Activated gamma-delta T cell (primary cell): ENCODE measurements around the gene PTPDC1.

Experiments used
- DNase-seq: peaks from one replicate; lab custom pipeline; 2025; lab: John Stamatoyannopoulos, UW
- total RNA-seq, 2 donors: gene quantifications; one replicate each; lab custom pipeline; 2026; lab: John Stamatoyannopoulos, UW

PTPDC1 gene
- total RNA-seq, result 17.2 to 17.8 reads per million in 2 donors

- DNase-seq, result no peak
These were observed at the start of gene PTPDC1 for GRCh38 chr9:94084314-94084713. PTPDC1 (plus strand) TSS chr9:94084464; CDS start chr9:94084531, 67 bp downstream.

- no peak for DNase-seq
These were observed 49.8 kb upstream of the PTPDC1 start for GRCh38 chr9:94034511-94034910.

- DNase-seq, result no peak
These were observed 44.5 kb upstream of the PTPDC1 start for GRCh38 chr9:94039786-94040185.

GRCh38 chr9:94042516-94043360, 41.5 kb upstream of the PTPDC1 start:
- DNase-seq, result no peak

- no peak for DNase-seq
These were observed 29.5 kb upstream of the PTPDC1 start for GRCh38 chr9:94054716-94055115.

- no peak for DNase-seq
These were observed 27.8 kb upstream of the PTPDC1 start for GRCh38 chr9:94056442-94056974.

- no peak for DNase-seq
These were observed 26.3 kb upstream of the PTPDC1 start for GRCh38 chr9:94057918-94058317.

- DNase-seq, result no peak
These were observed 22.4 kb upstream of the PTPDC1 start for GRCh38 chr9:94061864-94062263.

GRCh38 chr9:94065535-94065961, 18.7 kb upstream of the PTPDC1 start:
- DNase-seq, result no peak

GRCh38 chr9:94068257-94068656, 16.0 kb upstream of the PTPDC1 start:
- DNase-seq, result no peak

GRCh38 chr9:94076557-94076956, 7.7 kb upstream of the PTPDC1 start:
- no peak for DNase-seq

- no peak for DNase-seq
These were observed 6.2 kb upstream of the PTPDC1 start for GRCh38 chr9:94078086-94078485.

- DNase-seq, result no peak
These were observed 5.0 kb upstream of the PTPDC1 start for GRCh38 chr9:94079236-94079635.

GRCh38 chr9:94080249-94080648, 4.0 kb upstream of the PTPDC1 start:
- DNase-seq, result no peak

GRCh38 chr9:94081435-94081834, 2.8 kb upstream of the PTPDC1 start:
- no peak for DNase-seq

GRCh38 chr9:94081864-94082463, 2.3 kb upstream of the PTPDC1 start:
- DNase-seq, result no peak

GRCh38 chr9:94082553-94082952, 1.7 kb upstream of the PTPDC1 start:
- DNase-seq, result no peak

- no peak for DNase-seq
These were observed 1.3 kb upstream of the PTPDC1 start for GRCh38 chr9:94082956-94083355.

- DNase-seq, result no peak
These were observed 880 bp upstream of the PTPDC1 start for GRCh38 chr9:94083384-94083783.

- DNase-seq, result no peak
These were observed 887 bp downstream of the PTPDC1 start for GRCh38 chr9:94085062-94085639.

GRCh38 chr9:94086486-94087345, 2.5 kb downstream of the PTPDC1 start:
- no peak for DNase-seq
